ENCODE results near the gene SLC45A1. TPM values are rescaled to one million over a fixed set of nuclear protein-coding genes. Genes with fewer than 3 reads are reported as not detected.
"Not testable (repeated sequence)": the region's sequence is repeated elsewhere in the genome, so short reads cannot be mapped to it uniquely, and the experiment has no call there.

The SLC45A1 gene
- total RNA-seq: 1 to 10 TPM; 4.4 to 6.0 TPM

DNA sequence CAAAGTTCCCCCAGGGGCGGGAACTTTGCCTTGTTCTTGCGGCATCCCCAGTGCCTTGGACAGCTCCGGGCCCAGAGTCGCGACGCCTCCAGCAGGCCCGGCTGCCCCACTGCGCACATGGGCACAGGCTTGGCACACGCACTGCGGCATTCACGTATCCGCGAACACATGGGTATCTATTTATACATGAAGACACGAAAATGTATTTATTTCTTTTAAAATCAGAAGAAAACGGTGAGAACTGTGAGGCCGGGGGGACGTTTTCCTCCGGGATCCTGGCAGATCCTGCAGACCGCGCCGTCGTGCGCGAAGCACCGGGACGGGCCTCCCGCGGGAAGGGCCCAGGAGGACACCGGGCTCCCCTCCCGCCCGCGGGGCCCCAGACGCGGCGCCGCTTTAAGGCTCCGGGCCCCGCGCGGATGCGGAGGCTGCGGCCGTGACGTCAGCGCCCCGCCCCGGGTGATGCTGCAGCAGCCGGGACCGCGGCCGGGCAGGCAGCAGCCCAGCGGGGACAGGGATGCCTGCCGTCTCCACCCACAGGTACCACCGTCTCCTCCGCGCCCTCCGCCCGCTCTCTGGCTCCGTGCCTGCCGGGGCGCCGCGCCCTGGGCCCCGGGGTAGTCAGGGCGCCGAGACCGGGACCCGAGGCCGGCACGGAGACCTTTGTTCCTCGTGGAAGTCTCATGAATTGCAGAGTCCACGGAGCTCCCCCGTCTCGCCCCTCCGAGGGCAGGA lies at the start of gene SLC45A1:
Gene SLC45A1, plus strand, starts transcription at position 468 of the 735 bp plus-strand sequence. CDS start 6,216 bp downstream, outside the sequence.
- Histone ChIP-seq H3K4me1 (ENCODE audit: control insufficient read depth in 1 of 2, low read depth in 2 of 2) (peaks cover 2 to 35% of the 10 kb centered on the region in 2 donors), H3K4me3 (peak within 1 kb of the TSS; percentile 80), H3K27ac (peak within 1 kb of the TSS; percentile 30 to 52)

DNA sequence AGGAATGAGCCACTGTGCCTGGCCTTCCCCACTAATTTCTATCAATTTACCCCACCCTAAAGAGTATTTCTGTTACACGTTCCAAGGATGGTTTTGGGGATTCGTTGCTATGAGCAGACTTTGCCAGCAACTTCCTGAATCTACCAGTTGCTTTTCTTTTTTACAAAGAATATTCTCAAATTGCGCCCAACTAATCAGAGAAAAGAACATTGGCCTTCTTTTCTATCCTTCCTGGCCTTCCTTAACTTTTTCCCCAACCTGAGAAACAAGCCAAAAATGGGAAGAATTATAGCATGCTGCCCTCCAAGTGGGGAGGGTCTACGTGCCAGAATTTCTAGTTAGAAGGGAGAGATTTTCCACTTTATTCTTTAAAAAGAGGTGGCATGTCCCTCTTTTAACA lies 44.9 kb upstream of the SLC45A1 start:
- Histone ChIP-seq H3K27me3 (replicated peaks; ENCODE audit: insufficient read depth) (no peaks in the 10 kb centered on the region), H3K4me3 (no peak overlapping the region), H3K36me3 (no peaks in the 10 kb centered on the region), H3K27ac (no peak overlapping the region), H3K4me1 (ENCODE audit: control insufficient read depth in 1 of 2, low read depth in 2 of 2) (peaks cover 0 to 7% of the 10 kb centered on the region in 2 donors), H3K9me3 (no peaks in the 10 kb centered on the region)
- no peak for DNase-seq (ENCODE audit: low spot score)
- no peak for ATAC-seq (ENCODE audit: insufficient number of reproducible peaks, low FRiP score, low read depth)
- TF ChIP-seq, protein P1, sequence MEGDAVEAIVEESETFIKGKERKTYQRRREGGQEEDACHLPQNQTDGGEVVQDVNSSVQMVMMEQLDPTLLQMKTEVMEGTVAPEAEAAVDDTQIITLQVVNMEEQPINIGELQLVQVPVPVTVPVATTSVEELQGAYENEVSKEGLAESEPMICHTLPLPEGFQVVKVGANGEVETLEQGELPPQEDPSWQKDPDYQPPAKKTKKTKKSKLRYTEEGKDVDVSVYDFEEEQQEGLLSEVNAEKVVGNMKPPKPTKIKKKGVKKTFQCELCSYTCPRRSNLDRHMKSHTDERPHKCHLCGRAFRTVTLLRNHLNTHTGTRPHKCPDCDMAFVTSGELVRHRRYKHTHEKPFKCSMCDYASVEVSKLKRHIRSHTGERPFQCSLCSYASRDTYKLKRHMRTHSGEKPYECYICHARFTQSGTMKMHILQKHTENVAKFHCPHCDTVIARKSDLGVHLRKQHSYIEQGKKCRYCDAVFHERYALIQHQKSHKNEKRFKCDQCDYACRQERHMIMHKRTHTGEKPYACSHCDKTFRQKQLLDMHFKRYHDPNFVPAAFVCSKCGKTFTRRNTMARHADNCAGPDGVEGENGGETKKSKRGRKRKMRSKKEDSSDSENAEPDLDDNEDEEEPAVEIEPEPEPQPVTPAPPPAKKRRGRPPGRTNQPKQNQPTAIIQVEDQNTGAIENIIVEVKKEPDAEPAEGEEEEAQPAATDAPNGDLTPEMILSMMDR (IDR thresholded peaks at IDR 0.05): no peak

More for the DNA sequence above, at the start of gene SLC45A1:
- Histone ChIP-seq H3K36me3 (no peaks in the 10 kb centered on the region), H3K27me3 (replicated peaks; ENCODE audit: insufficient read depth) (no peaks in the 10 kb centered on the region), H3K9me3 (no peaks in the 10 kb centered on the region)
- DNase-seq (ENCODE audit: low spot score) (no peak), ATAC-seq (ENCODE audit: insufficient number of reproducible peaks, low FRiP score, low read depth) (no peak)
- TF ChIP-seq, protein P1 (IDR thresholded peaks at IDR 0.05): peak; percentile 7

DNA sequence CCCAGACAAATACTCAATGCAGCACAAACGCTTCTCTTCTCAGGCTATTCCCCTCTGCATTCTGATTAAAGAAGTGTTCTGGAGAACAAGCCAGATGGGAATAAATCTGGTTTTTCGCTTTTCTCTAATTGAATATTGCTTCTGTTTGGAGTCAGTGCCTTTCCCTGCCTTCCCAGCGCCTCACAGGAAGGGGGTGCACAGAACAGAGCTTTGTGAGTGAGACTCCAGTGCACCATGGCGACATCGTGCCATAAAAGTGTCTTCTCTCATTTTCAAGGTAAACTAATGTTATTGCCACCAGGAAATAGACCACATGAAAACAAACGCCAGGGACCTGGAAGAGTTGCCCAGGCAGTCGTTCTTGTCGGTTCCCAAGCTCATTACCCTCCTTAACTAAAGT lies 43.6 kb upstream of the SLC45A1 start:
- peaks cover 0 to 5% of the 10 kb centered on the region in 2 donors for H3K4me1 ChIP-seq (ENCODE audit: control insufficient read depth in 1 of 2, low read depth in 2 of 2)
- TF ChIP-seq, protein P1 (IDR thresholded peaks at IDR 0.05): no peak
- no peak overlapping the region for H3K4me3 ChIP-seq
- no peak overlapping the region for H3K27ac ChIP-seq
- no peak for DNase-seq (ENCODE audit: low spot score)
- H3K9me3 ChIP-seq: no peaks in the 10 kb centered on the region
- H3K36me3 ChIP-seq: no peaks in the 10 kb centered on the region
- no peaks in the 10 kb centered on the region for H3K27me3 ChIP-seq (replicated peaks; ENCODE audit: insufficient read depth)
- no peak for ATAC-seq (ENCODE audit: insufficient number of reproducible peaks, low FRiP score, low read depth)

DNA sequence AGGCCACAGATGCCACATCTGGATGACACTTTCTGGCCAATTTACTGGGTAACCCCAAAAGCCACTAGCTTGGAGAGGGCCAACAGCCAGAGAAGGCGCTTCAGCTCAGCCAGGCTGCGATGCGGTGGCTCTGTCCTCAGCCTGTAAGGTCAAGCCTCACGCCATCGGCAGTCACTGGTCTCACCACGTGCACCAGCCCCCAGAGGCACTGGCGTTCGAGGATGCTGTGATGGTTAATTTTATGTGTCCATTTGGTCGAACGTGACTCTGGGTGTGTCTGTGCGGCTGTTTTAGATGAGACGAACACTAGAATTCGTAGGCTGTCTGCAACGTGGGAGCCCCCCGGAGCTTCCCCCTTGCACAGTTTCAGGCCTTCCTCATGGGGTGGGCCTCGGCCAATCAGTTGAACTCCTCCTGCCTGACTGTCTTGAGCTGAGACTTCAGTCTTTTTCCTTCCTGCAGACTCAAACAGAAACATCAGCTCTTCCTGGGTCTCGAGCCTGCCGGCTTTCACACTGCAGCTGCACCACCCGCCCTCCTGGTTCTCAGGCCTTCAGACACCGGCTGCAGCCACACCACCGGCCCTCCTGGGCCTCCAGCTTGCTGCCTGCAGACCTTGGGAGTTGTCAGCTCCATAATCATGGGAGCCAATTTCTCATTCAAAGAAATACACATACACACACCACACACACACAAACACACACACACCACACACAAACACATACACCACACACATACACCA lies 41.6 kb upstream of the SLC45A1 start:
- no peaks in the 10 kb centered on the region for H3K4me1 ChIP-seq (ENCODE audit: control insufficient read depth in 1 of 2, low read depth in 2 of 2)
- no peaks in the 10 kb centered on the region for H3K36me3 ChIP-seq
- no peak overlapping the region for H3K27ac ChIP-seq
- TF ChIP-seq, protein P1 (IDR thresholded peaks at IDR 0.05): no peak
- H3K4me3 ChIP-seq: no peak overlapping the region
- H3K9me3 ChIP-seq: no peaks in the 10 kb centered on the region
- DNase-seq (ENCODE audit: low spot score): no peak
- H3K27me3 ChIP-seq (replicated peaks; ENCODE audit: insufficient read depth): no peaks in the 10 kb centered on the region
- no peak for ATAC-seq (ENCODE audit: insufficient number of reproducible peaks, low FRiP score, low read depth)

DNA sequence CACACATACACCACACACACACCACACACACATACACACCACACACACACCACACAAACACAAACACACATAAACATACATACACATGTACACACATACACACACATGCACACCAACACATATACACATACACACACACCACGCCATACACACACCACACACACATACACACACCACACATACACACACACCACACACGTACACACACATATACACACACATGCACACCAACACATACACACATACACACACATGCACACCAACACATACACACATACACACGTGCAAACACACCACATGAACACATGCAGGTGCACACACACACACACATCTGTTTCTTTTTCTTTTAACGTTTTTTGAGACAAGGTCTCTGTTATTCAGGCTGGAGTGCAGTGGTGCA lies 41.0 kb upstream of the SLC45A1 start:
- TF ChIP-seq, protein P1 (IDR thresholded peaks at IDR 0.05): no peak

DNA sequence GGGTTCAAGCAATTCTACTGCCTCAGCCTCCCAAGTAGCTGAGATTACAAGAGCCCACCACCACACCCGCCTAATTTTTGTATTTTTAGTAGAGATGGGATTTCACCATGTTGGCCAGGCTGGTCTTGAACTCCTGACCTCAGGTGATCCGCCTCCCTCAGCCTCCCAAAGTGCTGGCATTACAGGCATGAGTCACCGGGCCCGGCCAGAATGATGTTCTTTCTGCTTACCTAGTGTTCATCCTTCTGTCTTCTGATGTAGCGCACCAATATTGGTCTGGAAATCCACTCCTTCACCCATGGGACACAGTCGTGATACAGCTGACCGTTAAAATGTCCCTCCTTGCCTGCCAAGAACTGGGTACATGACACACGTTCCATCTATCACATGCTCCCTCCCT lies 39.2 kb upstream of the SLC45A1 start:
- not testable (repeated sequence) for H3K4me3 ChIP-seq; H3K27ac ChIP-seq; H3K4me1 ChIP-seq (ENCODE audit: control insufficient read depth in 1 of 2, low read depth in 2 of 2); ATAC-seq (ENCODE audit: insufficient number of reproducible peaks, low FRiP score, low read depth); H3K27me3 ChIP-seq (replicated peaks; ENCODE audit: insufficient read depth); H3K36me3 ChIP-seq; H3K9me3 ChIP-seq; DNase-seq (ENCODE audit: low spot score)

More for the DNA sequence above, 41.0 kb upstream of the SLC45A1 start:
- no peaks in the 10 kb centered on the region for H3K27me3 ChIP-seq (replicated peaks; ENCODE audit: insufficient read depth)
- ATAC-seq (ENCODE audit: insufficient number of reproducible peaks, low FRiP score, low read depth): no peak
- no peak overlapping the region for H3K27ac ChIP-seq
- no peak overlapping the region for H3K4me3 ChIP-seq
- H3K4me1 ChIP-seq (ENCODE audit: control insufficient read depth in 1 of 2, low read depth in 2 of 2): no peaks in the 10 kb centered on the region
- no peaks in the 10 kb centered on the region for H3K36me3 ChIP-seq
- no peaks in the 10 kb centered on the region for H3K9me3 ChIP-seq
- DNase-seq (ENCODE audit: low spot score): no peak
